SK-N-SH treated with all-trans-retinoic acid at 6 μM for 48 hours (cell line): ENCODE results near the gene HOXA13.

ENCODE experiments used
- ARNTL ChIP-seq: fragments of 450-650 bp; formaldehyde crosslinking; IDR thresholded peaks from 2 replicates; pipeline ENCODE4 v1.5.0; 2020; ENCODE audit warnings: low read depth, mild to moderate bottlenecking, moderate library complexity, borderline replicate concordance
- CREB5 ChIP-seq: fragments of 250-450 bp; sonication (Bioruptor Pico); IDR thresholded peaks from 2 replicates; pipeline ENCODE4 v1.5.1; 2020; ENCODE audit warnings: low read depth, mild to moderate bottlenecking, moderate library complexity
- ESRRG ChIP-seq: fragments of 250-450 bp; sonication (Bioruptor Pico); IDR thresholded peaks from 2 replicates; pipeline ENCODE4 v1.6.1; 2021; ENCODE audit warnings: mild to moderate bottlenecking
- GLIS3 ChIP-seq: fragments of 250-450 bp; sonication (Bioruptor Pico); IDR thresholded peaks from 2 replicates; pipeline ENCODE4 v1.5.0; 2020; ENCODE audit warnings: mild to moderate bottlenecking, moderate library complexity
- ISL1 ChIP-seq: fragments of 250-450 bp; sonication (Bioruptor Pico); IDR thresholded peaks from 2 replicates; pipeline ENCODE4 v2.1.2; 2022; ENCODE audit warnings: mild to moderate bottlenecking, moderate library complexity
- PPARA ChIP-seq: fragments of 250-450 bp; sonication (Bioruptor Pico); IDR thresholded peaks from 2 replicates; pipeline ENCODE4 v1.5.0; 2020; ENCODE audit warnings: mild to moderate bottlenecking, borderline replicate concordance
- ZFP30 ChIP-seq: fragments of 450-650 bp; formaldehyde crosslinking; IDR thresholded peaks from 2 replicates; pipeline ENCODE4 v1.5.0; 2022; ENCODE audit warnings: mild to moderate bottlenecking, moderate library complexity
- ZNF565 ChIP-seq: fragments of 450-650 bp; formaldehyde crosslinking; conservative IDR thresholded peaks from 2 replicates; pipeline ENCODE4 v1.5.0; 2020; ENCODE audit warnings: low read depth, mild to moderate bottlenecking, moderate library complexity
- ZNF8 ChIP-seq: fragments of 450-650 bp; formaldehyde crosslinking; IDR thresholded peaks from 2 replicates; pipeline ENCODE4 v1.5.0; 2020; ENCODE audit warnings: mild to moderate bottlenecking, moderate library complexity
- TF ChIP-seq, protein P1 (sequence below): fragments of 250-450 bp; sonication (Bioruptor Pico); IDR thresholded peaks from 2 replicates; pipeline ENCODE4 v1.8.0; 2020; ENCODE audit warnings: mild to moderate bottlenecking, moderate library complexity, borderline replicate concordance
- TF ChIP-seq, protein P2 (sequence below): fragments of 250-450 bp; sonication (Bioruptor Pico); IDR thresholded peaks from 2 replicates; pipeline ENCODE4 v1.5.1; 2021; ENCODE audit warnings: mild to moderate bottlenecking, moderate library complexity

- TF ChIP-seq, protein P1, sequence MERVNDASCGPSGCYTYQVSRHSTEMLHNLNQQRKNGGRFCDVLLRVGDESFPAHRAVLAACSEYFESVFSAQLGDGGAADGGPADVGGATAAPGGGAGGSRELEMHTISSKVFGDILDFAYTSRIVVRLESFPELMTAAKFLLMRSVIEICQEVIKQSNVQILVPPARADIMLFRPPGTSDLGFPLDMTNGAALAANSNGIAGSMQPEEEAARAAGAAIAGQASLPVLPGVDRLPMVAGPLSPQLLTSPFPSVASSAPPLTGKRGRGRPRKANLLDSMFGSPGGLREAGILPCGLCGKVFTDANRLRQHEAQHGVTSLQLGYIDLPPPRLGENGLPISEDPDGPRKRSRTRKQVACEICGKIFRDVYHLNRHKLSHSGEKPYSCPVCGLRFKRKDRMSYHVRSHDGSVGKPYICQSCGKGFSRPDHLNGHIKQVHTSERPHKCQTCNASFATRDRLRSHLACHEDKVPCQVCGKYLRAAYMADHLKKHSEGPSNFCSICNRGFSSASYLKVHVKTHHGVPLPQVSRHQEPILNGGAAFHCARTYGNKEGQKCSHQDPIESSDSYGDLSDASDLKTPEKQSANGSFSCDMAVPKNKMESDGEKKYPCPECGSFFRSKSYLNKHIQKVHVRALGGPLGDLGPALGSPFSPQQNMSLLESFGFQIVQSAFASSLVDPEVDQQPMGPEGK (CRISPR knock-in tag): no peak
- TF ChIP-seq, protein P2, sequence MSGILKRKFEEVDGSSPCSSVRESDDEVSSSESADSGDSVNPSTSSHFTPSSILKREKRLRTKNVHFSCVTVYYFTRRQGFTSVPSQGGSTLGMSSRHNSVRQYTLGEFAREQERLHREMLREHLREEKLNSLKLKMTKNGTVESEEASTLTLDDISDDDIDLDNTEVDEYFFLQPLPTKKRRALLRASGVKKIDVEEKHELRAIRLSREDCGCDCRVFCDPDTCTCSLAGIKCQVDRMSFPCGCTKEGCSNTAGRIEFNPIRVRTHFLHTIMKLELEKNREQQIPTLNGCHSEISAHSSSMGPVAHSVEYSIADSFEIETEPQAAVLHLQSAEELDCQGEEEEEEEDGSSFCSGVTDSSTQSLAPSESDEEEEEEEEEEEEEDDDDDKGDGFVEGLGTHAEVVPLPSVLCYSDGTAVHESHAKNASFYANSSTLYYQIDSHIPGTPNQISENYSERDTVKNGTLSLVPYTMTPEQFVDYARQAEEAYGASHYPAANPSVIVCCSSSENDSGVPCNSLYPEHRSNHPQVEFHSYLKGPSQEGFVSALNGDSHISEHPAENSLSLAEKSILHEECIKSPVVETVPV (CRISPR knock-in tag): no peak
- no peak for TF ChIP-seq ZNF8 (CRISPR knock-in tag)
- TF ChIP-seq ISL1 (CRISPR knock-in tag): no peak
- no peak for TF ChIP-seq PPARA
- no peak for TF ChIP-seq ARNTL (CRISPR knock-in tag)
- no peak for TF ChIP-seq GLIS3 (CRISPR knock-in tag)
- no peak for TF ChIP-seq ZFP30 (CRISPR knock-in tag)
- no peak for TF ChIP-seq ZNF565 (CRISPR knock-in tag)
- TF ChIP-seq ESRRG (CRISPR knock-in tag): no peak
- no peak for TF ChIP-seq CREB5 (CRISPR knock-in tag)
Observed at GRCh38 chr7:27235387-27236311, 35.8 kb upstream of the HOXA13 start.
